B cell (primary cell): Measurements from ENCODE around the gene SEC61A1. TPM values are rescaled to one million over a fixed set of nuclear protein-coding genes. Genes with fewer than 3 reads are reported as not detected.

Experiments used
- ATAC-seq: fragments of 200-7000 bp; cut with Tn5 transposase; one replicate; pipeline ENCODE4 v1.10.0; 2021; ENCODE audit warnings: low read depth, mild to moderate bottlenecking, moderate number of reproducible peaks, moderate library complexity
- CTCF ChIA-PET: fragments of 350-600 bp; sonication (Branson Sonifier 250); formaldehyde crosslinking; loops from one replicate; lab custom pipeline; 2021; ENCODE audit warnings: antibody characterized with exemption, inconsistent platforms; lab: Charles Lee
- POLR2A ChIA-PET: fragments of 350-600 bp; sonication (Branson Sonifier 250); formaldehyde crosslinking; loops from one replicate; lab custom pipeline; 2021; ENCODE audit warnings: antibody characterized with exemption; lab: Charles Lee
- DNase-seq: peaks from one replicate; pipeline ENCODE4 v3.0.0; 2013
- H2AFZ ChIP-seq: 2 replicates; pipeline ENCODE4 v1.6.1; 2012; ENCODE audit warnings: mild to moderate bottlenecking, low read depth, low read length; ENCODE audit not compliant: insufficient read depth, poor library complexity, severe bottlenecking
- H3K27ac ChIP-seq, 2 donors: 1 replicate in 1 of 2; 2 replicates in 1 of 2; pipeline ENCODE4 v1.5.1; 2012 to 2013; ENCODE audit warnings: low read length in 2 of 2, mild to moderate bottlenecking in 2 of 2, moderate library complexity in 1 of 2
- H3K27me3 ChIP-seq, 4 experiments: fragments of 200-600 bp in 1 of 4; sonication (generic) in 1 of 4; replicated peaks in 1 of 4; 1 replicate in 2 of 4; 2 replicates in 2 of 4; pipeline versions ENCODE4 v1.6.1 to v1.7.0; 2013 to 2016; ENCODE audit warnings: low read length in 3 of 4, mild to moderate bottlenecking in 2 of 4, mixed read lengths in 1 of 4, moderate library complexity in 1 of 4; ENCODE audit not compliant: insufficient read depth in 4 of 4, control insufficient read depth in 3 of 4; ENCODE audit errors: control extremely low read depth in 1 of 4
- H3K36me3 ChIP-seq, 2 experiments: replicated peaks in 1 of 2; 1 replicate in 1 of 2; 2 replicates in 1 of 2; pipeline versions ENCODE4 v1.6.1 to v1.7.1; 2013; ENCODE audit warnings: low read length in 1 of 2; ENCODE audit not compliant: insufficient read depth in 2 of 2, control insufficient read depth in 1 of 2; ENCODE audit errors: control extremely low read depth in 1 of 2, extremely low read depth in 1 of 2
- H3K4me1 ChIP-seq, 2 donors: fragments of 200-600 bp in 1 of 2; sonication (generic) in 1 of 2; 1 replicate in 1 of 2; 2 replicates in 1 of 2; pipeline versions ENCODE4 v1.5.1 to v1.6.1; 2013 to 2017; ENCODE audit warnings: low read length in 2 of 2; ENCODE audit not compliant: control insufficient read depth in 2 of 2, insufficient read depth in 2 of 2
- H3K4me2 ChIP-seq: replicated peaks from 2 replicates; pipeline ENCODE3; 2012; ENCODE audit warnings: mild to moderate bottlenecking, low read depth, low read length; ENCODE audit not compliant: poor library complexity, severe bottlenecking
- H3K4me3 ChIP-seq, 5 experiments: fragments of 200-600 bp in 1 of 5; sonication (generic) in 1 of 5; 1 replicate in 3 of 5; 2 replicates in 2 of 5; pipeline versions ENCODE4 v1.5.1 to v1.7.0; 2011 to 2016; ENCODE audit warnings: low read length in 4 of 5, mild to moderate bottlenecking in 4 of 5, low read depth in 2 of 5, control low read depth in 1 of 5, moderate library complexity in 1 of 5; ENCODE audit not compliant: insufficient read depth in 1 of 5; ENCODE audit errors: control extremely low read depth in 1 of 5, extremely low read depth in 1 of 5
- H3K79me2 ChIP-seq: fragments of 200-600 bp; sonication (generic); one replicate; pipeline ENCODE4 v1.6.0; 2016; ENCODE audit warnings: low read length; ENCODE audit not compliant: control insufficient read depth, insufficient read depth
- H3K9ac ChIP-seq: fragments of 200-600 bp; sonication (generic); 2 replicates; pipeline ENCODE4 v1.6.1; 2017; ENCODE audit warnings: mild to moderate bottlenecking, low read length, moderate library complexity
- H3K9me3 ChIP-seq, 3 donors: one replicate each; pipeline versions ENCODE4 v1.6.1 to v1.7.1; 2013; ENCODE audit warnings: low read length in 2 of 3; ENCODE audit not compliant: control insufficient read depth in 2 of 3, insufficient read depth in 1 of 3; ENCODE audit errors: control extremely low read depth in 1 of 3
- H4K20me1 ChIP-seq: 2 replicates; pipeline ENCODE4 v1.6.0; 2012; ENCODE audit warnings: mild to moderate bottlenecking, low read length; ENCODE audit not compliant: insufficient read depth, control insufficient read depth, poor library complexity, severe bottlenecking
- H3K27ac Mint-ChIP-seq: one replicate; pipeline ENCODE4 v1.8.0; 2021; ENCODE audit warnings: mixed read lengths
- H3K27me3 Mint-ChIP-seq: one replicate; pipeline ENCODE4 v1.8.0; 2021; ENCODE audit warnings: mixed read lengths
- H3K4me1 Mint-ChIP-seq: one replicate; pipeline ENCODE4 v1.8.0; 2021; ENCODE audit warnings: mixed read lengths
- H3K4me3 Mint-ChIP-seq: one replicate; pipeline ENCODE4 v1.8.0; 2021; ENCODE audit warnings: mixed read lengths
- H3K9me3 Mint-ChIP-seq: one replicate; pipeline ENCODE4 v1.8.0; 2022; ENCODE audit warnings: mixed read lengths; ENCODE audit not compliant: insufficient read depth
- CTCF ChIP-seq: fragments of 200-600 bp; IDR thresholded peaks from one replicate; pipeline ENCODE4 v1.8.0; 2022; ENCODE audit warnings: antibody characterized with exemption, mild to moderate bottlenecking
- EZH2 ChIP-seq: IDR thresholded peaks from 2 replicates; pipeline ENCODE4 v1.6.1; 2012; ENCODE audit warnings: borderline replicate concordance, low read depth, mild to moderate bottlenecking, moderate library complexity, low read length; ENCODE audit not compliant: insufficient read depth, poor library complexity, severe bottlenecking
- WGBS: methylation state at CpG from one replicate; pipeline ENCODE4 v1.1.5; 2013; ENCODE audit warnings: missing lambda C conversion rate; ENCODE audit not compliant: insufficient coverage; 5-methylcytosine and 5-hydroxymethylcytosine counted together
- intact Hi-C: fragments of 100-400 bp; cut with micrococcal nuclease; formaldehyde crosslinking; loops from one replicate; pipeline ENCODE4 v1.10.0; 2022
- polyA plus RNA-seq: library from polyadenylated mRNA; depleted of rRNA; stranded (reverse); fragments of >200 nt; gene quantifications from 2 replicates; pipeline ENCODE4 v1.2.3, GENCODE V29; 2012
- total RNA-seq, 2 donors: library from RNA; stranded (reverse); fragments of 120-200 nt in 1 of 2; gene quantifications; 1 replicate in 1 of 2; 2 replicates in 1 of 2; pipeline versions ENCODE4 v1.2.3 to v1.2.4, GENCODE V29; 2013 to 2022

SEC61A1 gene
- total and polyA plus RNA-seq, 2 donors (not counting 1 experiment from before 2014, with no cell fraction given): 48.4 to 79.4 TPM

GRCh38 chr3:128107834-128108233 lies 55.6 kb downstream of the SEC61A1 start:
- ATAC-seq: no peak
- whole genome bisulfite sequencing: 98% methylated on average over 5 of the region's 8 CpGs
- H3K27me3 Mint-ChIP-seq: no peaks in the 10 kb centered on the region
- no peak overlapping the region for H3K9ac ChIP-seq
- H4K20me1 ChIP-seq: no peaks in the 10 kb centered on the region
- no peak overlapping the region for H3K27ac ChIP-seq
- H3K9me3 Mint-ChIP-seq: no peaks in the 10 kb centered on the region
- H2AFZ ChIP-seq: no peak overlapping the region
- peaks cover 1 to 53% of the 10 kb centered on the region in 2 experiments for H3K36me3 ChIP-seq
- H3K4me1 Mint-ChIP-seq: peaks cover 7% of the 10 kb centered on the region
- no peak overlapping the region for H3K4me3 Mint-ChIP-seq
- intact Hi-C loops: no loop called here
- no peak overlapping the region for H3K4me2 ChIP-seq
- DNase-seq: no peak
- TF ChIP-seq EZH2: no peak
- no peak for TF ChIP-seq CTCF
- H3K79me2 ChIP-seq: peaks cover 22% of the 10 kb centered on the region
- H3K4me3 ChIP-seq: no peak overlapping the region
- ChIA-PET POLR2A (no interaction called here), CTCF (no interaction called here)
- H3K4me1 ChIP-seq: peaks cover 3 to 8% of the 10 kb centered on the region in 2 donors
- H3K27me3 ChIP-seq: no peaks in the 10 kb centered on the region
- no peak overlapping the region for H3K27ac Mint-ChIP-seq
- H3K9me3 ChIP-seq: no peaks in the 10 kb centered on the region

GRCh38 chr3:128111147-128111546 lies 58.9 kb downstream of the SEC61A1 start:
- H3K27me3 ChIP-seq: no peaks in the 10 kb centered on the region
- peaks cover 16 to 22% of the 10 kb centered on the region in 2 donors for H3K4me1 ChIP-seq
- ChIA-PET POLR2A (no interaction called here), CTCF (interaction anchor here (0.7 to 2.7 kb wide), 2 partner anchors 16 to 72 kb away, joined by 4 to 9 read pairs; no protein-coding TSS in a partner anchor)
- H3K4me2 ChIP-seq: no peak overlapping the region
- H3K4me3 ChIP-seq: no peak overlapping the region
- 95% methylated on average over 5 of the region's 5 CpGs for WGBS
- H3K4me3 Mint-ChIP-seq: no peak overlapping the region
- no peaks in the 10 kb centered on the region for H3K27me3 Mint-ChIP-seq
- peaks cover 28% of the 10 kb centered on the region for H3K4me1 Mint-ChIP-seq
- H3K9me3 Mint-ChIP-seq: no peaks in the 10 kb centered on the region
- H3K27ac ChIP-seq: no peak overlapping the region
- H2AFZ ChIP-seq: no peak overlapping the region
- peaks cover 42% of the 10 kb centered on the region for H3K79me2 ChIP-seq
- no peak overlapping the region for H3K9ac ChIP-seq
- ATAC-seq (no peak), DNase-seq (no peak)
- intact Hi-C loops: no loop called here
- no peaks in the 10 kb centered on the region for H4K20me1 ChIP-seq
- H3K9me3 ChIP-seq: no peaks in the 10 kb centered on the region
- no peak overlapping the region for H3K27ac Mint-ChIP-seq
- H3K36me3 ChIP-seq: peaks cover 1 to 44% of the 10 kb centered on the region in 2 experiments
- TF ChIP-seq CTCF: no peak
- no peak for TF ChIP-seq EZH2
